Activated naive CD4-positive, alpha-beta T cell (primary cell): ENCODE measurements around the gene CSTF2T.

Experiments used
- DNase-seq, 4 experiments: peaks; one replicate each; lab custom pipeline; 2025; lab: John Stamatoyannopoulos, UW

Gene CSTF2T, protein sequence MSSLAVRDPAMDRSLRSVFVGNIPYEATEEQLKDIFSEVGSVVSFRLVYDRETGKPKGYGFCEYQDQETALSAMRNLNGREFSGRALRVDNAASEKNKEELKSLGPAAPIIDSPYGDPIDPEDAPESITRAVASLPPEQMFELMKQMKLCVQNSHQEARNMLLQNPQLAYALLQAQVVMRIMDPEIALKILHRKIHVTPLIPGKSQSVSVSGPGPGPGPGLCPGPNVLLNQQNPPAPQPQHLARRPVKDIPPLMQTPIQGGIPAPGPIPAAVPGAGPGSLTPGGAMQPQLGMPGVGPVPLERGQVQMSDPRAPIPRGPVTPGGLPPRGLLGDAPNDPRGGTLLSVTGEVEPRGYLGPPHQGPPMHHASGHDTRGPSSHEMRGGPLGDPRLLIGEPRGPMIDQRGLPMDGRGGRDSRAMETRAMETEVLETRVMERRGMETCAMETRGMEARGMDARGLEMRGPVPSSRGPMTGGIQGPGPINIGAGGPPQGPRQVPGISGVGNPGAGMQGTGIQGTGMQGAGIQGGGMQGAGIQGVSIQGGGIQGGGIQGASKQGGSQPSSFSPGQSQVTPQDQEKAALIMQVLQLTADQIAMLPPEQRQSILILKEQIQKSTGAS

GRCh38 chr10:51699475-51700227 is at the start of gene CSTF2T:
Gene CSTF2T (minus strand): TSS chr10:51699595. CDS start chr10:51699549, 46 bp downstream.
- peak; percentile 74 to 87 (median 82) for DNase-seq

GRCh38 chr10:51748959-51749358 is 49.6 kb upstream of the CSTF2T start:
- DNase-seq = no peak

- no peak for DNase-seq
These were observed 47.8 kb upstream of the CSTF2T start for GRCh38 chr10:51747216-51747615.

DNA sequence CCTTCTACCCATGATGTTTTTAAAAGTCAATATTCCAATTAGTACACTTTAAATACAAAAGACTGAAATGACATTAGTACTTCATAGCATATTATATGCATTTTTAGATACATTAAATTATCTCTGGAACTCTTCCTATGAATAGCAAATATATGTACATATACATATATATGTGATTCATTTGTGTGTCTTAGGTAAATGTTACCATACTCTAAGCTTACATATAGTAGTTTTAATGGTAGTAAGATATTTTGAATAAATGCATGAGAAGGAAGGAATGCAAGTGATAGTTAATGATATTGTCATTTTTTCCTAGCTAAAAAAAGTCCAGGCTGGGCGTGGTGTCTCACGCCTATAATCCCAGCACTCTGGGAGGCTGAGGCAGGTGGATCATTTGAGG is 46.0 kb upstream of the CSTF2T start:
- no peak for DNase-seq

- DNase-seq = no peak
These were observed 45.0 kb upstream of the CSTF2T start for GRCh38 chr10:51744235-51745000.

GRCh38 chr10:51743146-51743545 is 43.8 kb upstream of the CSTF2T start:
- DNase-seq = no peak

GRCh38 chr10:51733057-51733456 is 33.7 kb upstream of the CSTF2T start:
- no peak for DNase-seq

- DNase-seq = no peak
These were observed 30.6 kb upstream of the CSTF2T start for GRCh38 chr10:51729822-51730555.

DNA sequence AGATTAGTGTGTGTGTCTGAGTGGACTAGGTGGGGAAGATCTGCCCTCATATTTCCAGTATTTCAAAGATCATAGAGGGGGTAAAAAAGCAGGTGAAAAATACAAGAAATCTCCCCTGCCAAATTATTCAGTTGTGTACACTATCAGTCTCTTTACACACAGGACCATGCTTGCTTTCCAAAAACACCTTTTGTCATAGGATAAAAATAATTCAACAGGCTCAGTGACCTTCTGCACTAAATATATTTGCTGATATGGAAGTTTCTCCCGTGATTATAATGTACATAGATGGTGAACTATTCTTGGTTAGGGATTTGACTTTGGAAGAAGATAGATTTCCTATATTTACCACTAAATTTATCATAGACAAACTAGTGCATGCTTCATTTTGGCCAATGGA is 24.6 kb upstream of the CSTF2T start:
- DNase-seq = no peak

GRCh38 chr10:51718804-51719291 is 19.5 kb upstream of the CSTF2T start:
- DNase-seq = no peak

DNA sequence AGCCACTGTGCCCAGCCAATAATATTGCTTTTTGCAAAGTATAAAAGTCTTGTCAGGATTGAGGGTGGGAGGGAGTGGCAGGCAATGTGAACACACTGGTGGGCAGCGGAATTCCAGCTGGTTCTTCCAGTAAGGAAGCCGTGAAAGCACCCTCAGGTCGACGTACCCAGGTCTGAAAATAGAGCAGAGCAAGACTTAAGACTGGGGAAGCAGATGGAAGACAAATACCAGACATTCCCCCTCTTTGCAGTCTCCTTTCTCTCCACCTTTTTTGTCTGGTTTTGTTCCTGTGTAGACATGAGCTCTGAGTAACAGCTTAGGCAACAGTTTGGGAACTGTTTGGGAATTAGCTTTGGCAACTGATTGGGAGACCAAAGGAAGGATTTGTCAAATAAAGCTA is 17.6 kb upstream of the CSTF2T start:
- no peak for DNase-seq

- DNase-seq = no peak
These were observed 12.1 kb upstream of the CSTF2T start for GRCh38 chr10:51711519-51711891.

DNA sequence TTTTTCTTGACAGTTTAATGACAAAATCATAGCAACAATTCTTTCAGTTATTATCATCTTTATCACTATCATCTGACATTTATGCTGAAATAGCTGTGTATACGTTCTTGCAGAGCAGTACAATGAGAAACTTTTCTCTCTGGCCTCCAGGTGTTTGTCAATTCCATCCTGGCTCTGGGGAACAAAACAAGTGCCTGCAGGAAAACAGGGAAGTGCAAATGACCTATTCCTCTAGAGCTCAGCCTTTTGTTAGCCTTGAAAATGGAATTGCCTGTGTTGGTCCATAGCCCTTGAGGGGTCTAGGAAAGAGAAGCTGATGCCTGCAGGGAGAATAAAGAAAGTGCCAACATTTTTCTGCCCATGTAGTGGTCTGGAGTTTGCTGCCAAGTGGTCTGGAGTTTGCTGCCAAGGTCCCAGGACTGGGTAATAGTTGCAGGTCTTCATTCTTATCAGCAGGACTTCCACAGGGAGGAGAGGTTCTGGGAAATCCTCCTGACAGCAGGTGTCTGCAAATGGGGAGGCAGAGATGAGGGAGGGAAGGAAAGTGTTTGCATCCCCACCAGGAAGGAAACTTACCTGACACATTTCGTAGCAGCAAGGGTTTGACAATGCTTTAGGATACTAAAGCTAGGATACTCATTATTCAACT is 10.1 kb upstream of the CSTF2T start:
- DNase-seq = no peak

DNA sequence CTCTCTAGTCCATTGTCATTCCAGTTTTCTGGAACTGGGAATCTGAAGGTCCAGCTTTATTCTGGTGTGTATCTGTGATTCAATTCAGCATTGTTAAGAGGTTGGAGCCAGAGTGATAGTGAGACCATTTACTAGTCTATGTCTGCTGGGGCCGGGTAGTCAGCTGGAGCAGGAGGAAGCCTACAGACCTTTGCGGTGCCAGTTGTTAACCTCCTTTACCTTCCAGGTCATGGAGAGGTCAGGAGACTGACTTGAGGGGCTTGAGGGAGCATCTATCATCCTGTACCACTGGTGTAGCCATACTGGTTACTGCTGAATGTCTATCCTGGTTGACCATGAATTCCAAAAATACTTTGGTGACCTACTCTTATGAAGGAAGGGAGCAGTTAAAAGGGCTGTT is 9.2 kb upstream of the CSTF2T start:
- no peak for DNase-seq

DNA sequence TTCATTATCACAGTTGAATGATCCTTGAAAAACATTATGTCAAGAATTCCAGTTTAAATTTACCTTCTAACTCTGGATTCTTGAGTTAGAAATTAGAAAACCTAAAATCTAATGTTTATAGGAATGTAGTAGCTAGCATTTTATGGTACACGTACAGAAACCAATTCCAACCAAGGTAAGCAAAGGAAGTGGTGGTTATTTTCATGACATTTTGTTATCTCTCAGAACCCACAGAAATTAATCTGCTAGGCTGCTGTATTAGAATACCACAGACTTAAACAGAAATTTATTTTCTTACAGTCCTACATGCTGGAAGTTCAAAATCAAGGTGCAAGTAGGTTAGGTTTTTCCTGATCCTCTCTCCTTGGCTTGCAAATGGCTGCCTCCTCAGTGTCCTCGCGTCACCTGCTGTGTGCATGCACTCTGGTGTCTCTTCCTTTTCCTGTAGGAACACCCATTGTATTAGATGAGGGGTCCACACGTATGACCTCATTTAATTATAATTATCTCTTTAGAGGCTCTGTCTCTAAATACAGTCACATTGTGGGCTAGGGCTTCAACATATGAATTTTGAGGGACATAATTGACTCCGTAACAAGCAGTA is 8.5 kb upstream of the CSTF2T start:
- no peak for DNase-seq

- DNase-seq = no peak
These were observed 8.0 kb upstream of the CSTF2T start for GRCh38 chr10:51707392-51707791.

DNA sequence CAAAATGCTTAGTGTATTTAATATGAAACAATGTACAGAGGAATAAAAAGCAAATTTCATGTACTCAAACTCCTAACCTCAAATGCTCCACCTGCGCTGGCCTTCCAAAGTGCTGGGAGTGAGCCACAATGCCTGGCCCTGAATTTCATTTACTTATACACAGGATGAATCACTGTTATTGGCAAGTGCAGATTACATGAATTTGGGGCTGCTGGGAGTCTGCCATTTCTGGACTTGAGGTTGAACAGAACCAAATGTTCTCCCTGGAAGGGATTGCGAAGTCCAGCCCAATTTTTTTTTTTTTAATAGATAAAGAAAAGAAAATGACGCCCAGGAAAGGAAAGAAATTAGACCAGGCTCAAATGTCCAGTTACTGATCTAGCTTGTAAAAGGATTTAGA is 6.8 kb upstream of the CSTF2T start:
- DNase-seq = no peak

GRCh38 chr10:51705774-51706173 is 6.4 kb upstream of the CSTF2T start:
- no peak for DNase-seq

DNA sequence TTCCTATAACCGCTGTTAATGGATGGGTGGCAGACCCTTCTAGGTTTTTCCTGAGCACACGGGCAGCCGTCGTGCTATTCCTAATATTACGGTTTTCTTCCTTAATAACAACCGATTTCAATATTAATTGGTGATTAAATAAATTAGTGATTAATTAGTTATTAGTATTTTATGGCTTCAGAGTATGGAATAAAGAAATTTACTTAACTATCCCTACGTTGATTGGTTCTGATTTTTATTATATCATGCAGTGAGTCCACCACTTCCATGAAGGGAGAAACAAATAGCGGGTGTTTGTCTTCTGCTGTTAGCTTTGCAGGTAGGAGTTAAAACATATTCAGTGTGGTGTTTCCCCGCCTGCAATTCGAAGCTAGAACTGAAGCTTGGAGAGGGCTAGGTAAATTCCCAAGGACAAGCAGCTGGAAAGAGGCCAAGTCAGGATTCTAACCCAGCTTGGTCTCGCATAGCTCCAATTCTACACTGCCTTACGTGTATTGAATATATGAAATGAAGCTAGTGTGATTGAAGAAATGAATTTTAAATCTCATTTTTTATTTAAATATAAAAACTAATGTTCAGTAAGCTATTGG is 928 bp upstream of the CSTF2T start:
- no peak for DNase-seq

DNA sequence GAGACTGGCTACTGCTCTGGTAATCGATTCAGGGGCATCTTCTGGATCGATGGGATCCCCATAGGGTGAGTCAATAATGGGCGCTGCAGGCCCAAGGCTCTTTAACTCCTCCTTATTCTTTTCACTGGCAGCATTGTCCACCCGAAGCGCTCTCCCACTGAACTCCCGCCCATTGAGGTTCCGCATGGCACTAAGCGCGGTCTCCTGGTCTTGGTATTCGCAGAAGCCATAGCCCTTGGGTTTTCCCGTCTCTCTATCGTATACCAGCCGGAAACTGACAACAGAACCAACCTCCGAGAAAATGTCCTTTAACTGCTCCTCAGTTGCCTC is 285 bp downstream of the CSTF2T start:
- peak in 1 of 4 experiments; percentile 23 for DNase-seq
